Dendritic cell treated with granulocyte-macrophage colony-stimulating factor and Interleukin-4, amounts not matched to agents 40 ng/mL and 50 ng/mL, for 4 days (primary cell): ENCODE measurements around the gene NAA38.

Experiments
- H3K27ac Mint-ChIP-seq: one replicate; pipeline ENCODE4 v1.8.0; 2022; ENCODE audit warnings: mild to moderate bottlenecking, mixed read lengths
- H3K27me3 Mint-ChIP-seq: one replicate; pipeline ENCODE4 v1.8.0; 2022; ENCODE audit warnings: mild to moderate bottlenecking, mixed read lengths
- H3K36me3 Mint-ChIP-seq: one replicate; pipeline ENCODE4 v1.8.0; 2022; ENCODE audit warnings: low read depth, mixed read lengths
- H3K4me1 Mint-ChIP-seq: one replicate; pipeline ENCODE4 v1.8.0; 2022; ENCODE audit warnings: low read depth, mixed read lengths
- H3K4me3 Mint-ChIP-seq: one replicate; pipeline ENCODE4 v1.8.0; 2022; ENCODE audit warnings: mild to moderate bottlenecking, moderate library complexity, mixed read lengths
- H3K9me3 Mint-ChIP-seq: one replicate; pipeline ENCODE4 v1.8.0; 2022; ENCODE audit warnings: mixed read lengths
- intact Hi-C: fragments of 100-400 bp; cut with micrococcal nuclease; formaldehyde crosslinking; loops from one replicate; pipeline ENCODE4 v1.15.0; 2022

The NAA38 gene

GRCh38 chr17:7844292-7845154 is 12.8 kb downstream of the NAA38 start:
- H3K4me1 Mint-ChIP-seq = peaks cover 64% of the 10 kb centered on the region
- H3K27me3 Mint-ChIP-seq = no peaks in the 10 kb centered on the region
- peak overlapping the region; percentile 98 for H3K27ac Mint-ChIP-seq
- intact Hi-C loops = loop anchor here (5.0 to 10.0 kb wide), 2 partner anchors 262 to 310 kb away; partner anchors contain the start of genes MPDU1 and PER1
- H3K4me3 Mint-ChIP-seq = peak overlapping the region; percentile 93
- no peaks in the 10 kb centered on the region for H3K9me3 Mint-ChIP-seq
- peaks cover 47% of the 10 kb centered on the region for H3K36me3 Mint-ChIP-seq

DNA sequence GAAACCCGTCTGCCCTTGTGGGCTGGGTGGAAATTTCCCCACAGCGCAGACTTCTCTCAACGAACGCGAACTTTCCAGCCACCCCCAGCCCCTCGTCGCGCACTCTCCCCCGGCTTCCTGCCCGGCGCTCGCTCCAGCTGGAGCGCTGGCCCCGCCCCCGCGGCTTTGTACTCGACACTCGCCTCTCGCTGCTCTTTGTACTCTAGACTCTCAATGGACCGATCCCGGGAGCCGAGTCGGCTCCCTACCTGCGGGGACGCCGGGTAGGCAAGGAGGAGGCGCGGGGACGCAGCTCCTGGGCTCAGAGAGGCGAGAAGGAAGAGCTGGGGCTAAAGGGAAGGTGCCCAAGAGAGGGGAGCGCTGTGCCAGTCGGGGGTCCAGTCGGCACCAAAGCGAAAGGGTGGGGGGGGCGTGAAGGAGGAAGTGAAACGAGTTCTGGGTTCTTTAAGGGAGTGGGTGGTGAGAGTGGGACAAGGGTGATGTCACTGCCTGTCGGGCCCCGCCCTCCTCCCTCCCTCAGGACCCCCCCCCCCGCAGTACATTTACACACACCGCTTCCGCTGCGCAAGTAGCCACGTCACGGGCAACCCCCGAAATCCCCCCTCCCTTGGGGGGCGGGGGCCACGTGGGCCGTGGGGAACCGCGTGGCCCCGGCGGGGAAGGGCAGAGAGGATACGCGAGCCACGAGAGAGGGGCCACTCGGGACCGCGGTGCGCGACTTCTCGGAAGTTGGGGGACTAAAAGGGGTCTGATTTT is 13.6 kb downstream of the NAA38 start:
- Mint-ChIP-seq H3K27ac (peak overlapping the region; percentile 98), H3K36me3 (peaks cover 47% of the 10 kb centered on the region), H3K4me1 (peaks cover 64% of the 10 kb centered on the region), H3K27me3 (no peaks in the 10 kb centered on the region), H3K9me3 (no peaks in the 10 kb centered on the region), H3K4me3 (peak overlapping the region; percentile 93)
- intact Hi-C loops = loop anchor here (1.0 to 10.0 kb wide), 4 partner anchors 8 to 311 kb away; partner anchors contain the start of genes MPDU1, NAA38 and PER1

- intact Hi-C loops = loop anchor here (1.0 to 10.0 kb wide), 4 partner anchors 8 to 312 kb away; partner anchors contain the start of genes MPDU1, NAA38 and PER1
- peaks cover 67% of the 10 kb centered on the region for H3K4me1 Mint-ChIP-seq
These were observed 14.2 kb downstream of the NAA38 start for GRCh38 chr17:7843257-7843535.

DNA sequence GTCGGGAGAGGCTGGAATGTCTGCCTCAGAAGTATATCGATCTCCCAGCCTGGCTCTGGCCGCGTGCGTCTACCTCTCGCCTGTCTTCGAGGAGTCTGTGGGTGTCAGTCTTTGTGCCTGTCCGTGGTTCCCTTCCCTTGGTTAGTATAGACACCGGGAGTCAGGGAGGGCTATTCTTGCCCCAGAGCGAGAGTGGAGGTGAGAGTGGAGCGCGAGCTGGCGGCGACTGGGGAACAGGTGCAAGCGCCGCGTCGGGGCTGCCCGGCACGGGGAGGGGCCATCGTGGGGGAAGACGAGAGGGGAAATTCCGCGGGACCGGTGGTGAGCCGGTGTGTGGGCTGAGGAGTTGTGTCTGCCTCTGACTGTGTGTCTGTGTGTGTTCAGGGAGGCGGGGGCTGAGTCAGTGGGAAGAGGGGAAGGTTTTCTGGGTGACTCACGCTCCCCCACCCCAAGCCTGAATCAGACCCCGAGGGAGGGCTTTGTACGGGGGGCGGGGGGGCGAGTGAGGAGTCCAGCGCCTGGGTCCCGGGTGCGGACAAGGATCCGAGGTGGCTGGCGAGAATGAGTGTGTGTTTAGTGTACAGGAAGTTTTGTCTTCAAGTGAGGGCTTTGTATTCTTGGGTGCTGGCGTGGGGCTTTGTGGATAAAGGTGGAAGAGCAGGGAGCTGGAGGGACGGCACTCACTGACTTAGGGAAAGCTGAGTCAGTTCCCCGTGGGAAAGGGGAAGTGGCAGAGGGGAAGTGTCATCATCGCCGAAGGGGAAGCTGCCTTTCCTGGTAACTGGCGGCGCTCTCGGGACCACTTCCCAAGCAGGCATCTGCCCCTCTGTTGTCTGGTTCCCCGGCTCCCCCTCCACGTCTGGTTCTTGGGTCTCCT is 14.7 kb downstream of the NAA38 start:
- Mint-ChIP-seq H3K27ac (peak overlapping the region; percentile 98), H3K4me1 (peaks cover 66% of the 10 kb centered on the region), H3K36me3 (peaks cover 47% of the 10 kb centered on the region), H3K27me3 (no peaks in the 10 kb centered on the region), H3K4me3 (peak overlapping the region; percentile 93), H3K9me3 (no peaks in the 10 kb centered on the region)
- intact Hi-C loops = loop anchor here (1.0 to 10.0 kb wide), 4 partner anchors 7 to 312 kb away; partner anchors contain the start of genes MPDU1, NAA38 and PER1

More at GRCh38 chr17:7843257-7843535, 14.2 kb downstream of the NAA38 start:
- Mint-ChIP-seq H3K36me3 (peaks cover 47% of the 10 kb centered on the region), H3K4me3 (peak overlapping the region; percentile 93), H3K27ac (peak overlapping the region; percentile 98), H3K9me3 (no peaks in the 10 kb centered on the region), H3K27me3 (no peaks in the 10 kb centered on the region)

GRCh38 chr17:7841915-7842379 is 15.4 kb downstream of the NAA38 start:
- Mint-ChIP-seq H3K4me1 (peaks cover 67% of the 10 kb centered on the region), H3K27me3 (no peaks in the 10 kb centered on the region), H3K4me3 (peak overlapping the region; percentile 93), H3K27ac (peak overlapping the region; percentile 98), H3K36me3 (peaks cover 47% of the 10 kb centered on the region), H3K9me3 (no peaks in the 10 kb centered on the region)
- intact Hi-C loops = loop anchor here (2.0 to 10.0 kb wide), 3 partner anchors 15 to 313 kb away; partner anchors contain the start of genes MPDU1, NAA38 and PER1

DNA sequence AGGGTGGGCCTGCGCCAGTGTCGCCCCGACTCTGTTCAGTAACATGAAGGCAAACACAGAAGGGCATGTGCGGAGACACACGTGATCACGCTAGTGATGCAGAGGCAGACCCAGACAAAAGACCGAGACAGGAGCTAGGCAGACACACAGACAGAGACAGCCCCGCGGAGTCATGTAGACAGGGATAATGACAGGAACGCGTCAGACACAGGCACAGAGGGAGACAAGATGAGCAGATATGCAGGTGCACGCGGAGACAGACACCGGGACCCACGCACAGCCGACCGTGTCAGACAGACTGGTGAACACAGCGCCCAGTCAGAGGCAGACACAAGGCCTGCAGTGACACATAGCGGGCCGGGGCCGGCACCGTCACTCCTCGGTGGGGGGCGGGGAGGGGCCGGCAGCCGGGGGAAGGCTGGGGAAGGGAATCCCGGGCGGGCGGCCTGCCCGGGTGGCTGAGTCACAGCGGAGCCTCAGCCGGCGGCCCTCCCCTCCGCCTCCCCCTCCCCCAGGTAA is 15.9 kb downstream of the NAA38 start:
- Mint-ChIP-seq H3K27ac (peak overlapping the region; percentile 98), H3K9me3 (no peaks in the 10 kb centered on the region), H3K4me1 (peaks cover 67% of the 10 kb centered on the region), H3K4me3 (peak overlapping the region; percentile 93), H3K36me3 (peaks cover 47% of the 10 kb centered on the region), H3K27me3 (no peaks in the 10 kb centered on the region)
- intact Hi-C loops = loop anchor here (5.0 to 10.0 kb wide), 2 partner anchors 259 to 313 kb away; partner anchors contain the start of genes MPDU1 and PER1

DNA sequence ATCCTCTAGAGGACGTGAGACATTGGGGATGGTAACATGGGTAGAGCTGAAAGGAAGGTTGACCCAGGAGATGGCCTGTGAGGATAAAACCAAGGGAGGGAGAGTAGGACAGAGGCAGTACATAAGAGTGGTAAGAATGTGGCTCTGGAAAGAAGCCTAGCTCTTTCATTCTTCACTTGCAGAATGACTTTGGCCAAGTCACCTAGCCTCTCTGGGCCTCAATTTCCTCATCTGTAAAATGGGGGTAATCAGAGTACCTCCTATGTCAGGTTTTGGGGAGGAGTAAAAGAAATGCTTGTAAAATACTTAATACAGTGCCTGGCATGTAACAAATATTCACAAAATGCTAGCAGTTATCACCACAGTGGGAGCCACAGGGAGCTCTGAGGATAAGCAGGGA is 16.5 kb downstream of the NAA38 start:
- no peaks in the 10 kb centered on the region for H3K27me3 Mint-ChIP-seq
- peaks cover 52% of the 10 kb centered on the region for H3K36me3 Mint-ChIP-seq
- peak overlapping the region; percentile 93 for H3K4me3 Mint-ChIP-seq
- intact Hi-C loops = loop anchor here (5.0 to 10.0 kb wide), 2 partner anchors 259 to 314 kb away; partner anchors contain the start of genes MPDU1 and PER1
- no peaks in the 10 kb centered on the region for H3K9me3 Mint-ChIP-seq
- peaks cover 67% of the 10 kb centered on the region for H3K4me1 Mint-ChIP-seq
- peak overlapping the region; percentile 98 for H3K27ac Mint-ChIP-seq

- Mint-ChIP-seq H3K27ac (peak overlapping the region; percentile 98), H3K36me3 (peaks cover 53% of the 10 kb centered on the region), H3K9me3 (no peaks in the 10 kb centered on the region), H3K4me1 (peaks cover 64% of the 10 kb centered on the region), H3K4me3 (peak overlapping the region; percentile 93), H3K27me3 (no peaks in the 10 kb centered on the region)
- intact Hi-C loops = loop anchor here (5.0 to 10.0 kb wide), 2 partner anchors 258 to 314 kb away; partner anchors contain the start of genes MPDU1 and PER1
These were observed 16.9 kb downstream of the NAA38 start for GRCh38 chr17:7840441-7840840.

GRCh38 chr17:7839876-7840261 is 17.5 kb downstream of the NAA38 start:
- Mint-ChIP-seq H3K4me3 (no peak overlapping the region), H3K4me1 (peaks cover 67% of the 10 kb centered on the region), H3K9me3 (no peaks in the 10 kb centered on the region), H3K27ac (peak overlapping the region; percentile 98), H3K27me3 (no peaks in the 10 kb centered on the region), H3K36me3 (peaks cover 59% of the 10 kb centered on the region)
- intact Hi-C loops = loop anchor here (5.0 to 10.0 kb wide), 2 partner anchors 258 to 315 kb away; partner anchors contain the start of genes MPDU1 and PER1

GRCh38 chr17:7839190-7839875 is 18.0 kb downstream of the NAA38 start:
- H3K4me1 Mint-ChIP-seq = peaks cover 72% of the 10 kb centered on the region
- H3K4me3 Mint-ChIP-seq = peak overlapping the region; percentile 57
- H3K27ac Mint-ChIP-seq = peak overlapping the region; percentile 98
- peaks cover 61% of the 10 kb centered on the region for H3K36me3 Mint-ChIP-seq
- no peaks in the 10 kb centered on the region for H3K9me3 Mint-ChIP-seq
- intact Hi-C loops = no loop called here
- no peaks in the 10 kb centered on the region for H3K27me3 Mint-ChIP-seq

- peaks cover 58% of the 10 kb centered on the region for H3K36me3 Mint-ChIP-seq
- H3K27ac Mint-ChIP-seq = peak overlapping the region; percentile 98
- H3K9me3 Mint-ChIP-seq = no peaks in the 10 kb centered on the region
- intact Hi-C loops = no loop called here
- H3K4me1 Mint-ChIP-seq = peaks cover 80% of the 10 kb centered on the region
- H3K4me3 Mint-ChIP-seq = peak overlapping the region; percentile 65
- H3K27me3 Mint-ChIP-seq = peaks cover 2% of the 10 kb centered on the region
These were observed 19.0 kb downstream of the NAA38 start for GRCh38 chr17:7838090-7839075.
